MM.1S (cell line): ENCODE measurements around the gene PARP11.
A peak's percentile ranks its signal among the peaks of the same experiment; 100 is the strongest.

Experiments
- DNase-seq: peaks from one replicate; pipeline ENCODE4 v3.0.0-alpha.2; 2015
- H2AFZ ChIP-seq: fragments of 300-600 bp; sonication (generic); 2 replicates; pipeline ENCODE4 v1.6.0; 2016; ENCODE audit warnings: antibody characterized with exemption, low read length
- H3F3A ChIP-seq: fragments of 300-600 bp; sonication (generic); 2 replicates; pipeline ENCODE4 v1.6.1; 2016; ENCODE audit warnings: mild to moderate bottlenecking, antibody characterized with exemption, low read length, moderate library complexity, mixed read lengths; ENCODE audit not compliant: insufficient read depth
- H3K27ac ChIP-seq: fragments of 300-600 bp; sonication (generic); 2 replicates; pipeline ENCODE4 v1.5.1; 2016; ENCODE audit warnings: mild to moderate bottlenecking, low read length
- H3K27me3 ChIP-seq: fragments of 300-600 bp; sonication (generic); replicated peaks from 2 replicates; pipeline ENCODE4 v1.6.0; 2016; ENCODE audit warnings: low read length; ENCODE audit not compliant: insufficient read depth
- H3K36me3 ChIP-seq: fragments of 300-600 bp; sonication (generic); replicated peaks from 2 replicates; pipeline ENCODE4 v1.6.1; 2016; ENCODE audit warnings: mild to moderate bottlenecking, low read length, mixed read lengths; ENCODE audit not compliant: insufficient read depth
- H3K4me1 ChIP-seq: fragments of 300-600 bp; sonication (generic); 2 replicates; pipeline ENCODE4 v1.6.1; 2016; ENCODE audit warnings: low read length, mixed read lengths
- H3K4me2 ChIP-seq: fragments of 300-600 bp; sonication (generic); 2 replicates; pipeline ENCODE4 v1.6.0; 2016; ENCODE audit warnings: low read depth, low read length
- H3K4me3 ChIP-seq: fragments of 300-600 bp; sonication (generic); 2 replicates; pipeline ENCODE4 v1.5.1; 2016; ENCODE audit warnings: low read length, mixed read lengths
- H3K79me2 ChIP-seq: fragments of 300-600 bp; sonication (generic); 2 replicates; pipeline ENCODE4 v1.6.1; 2016; ENCODE audit warnings: mixed run types, low read length, mixed read lengths
- H3K9ac ChIP-seq: fragments of 300-600 bp; sonication (generic); 2 replicates; pipeline ENCODE4 v1.6.1; 2016; ENCODE audit warnings: low read length, mixed read lengths
- H3K9me2 ChIP-seq: fragments of 300-600 bp; sonication (generic); replicated peaks from 2 replicates; pipeline ENCODE4 v1.6.1; 2016; ENCODE audit warnings: mild to moderate bottlenecking, low read length, mixed read lengths; ENCODE audit not compliant: insufficient read depth
- H3K9me3 ChIP-seq: fragments of 300-600 bp; sonication (generic); replicated peaks from 2 replicates; pipeline ENCODE4 v1.6.1; 2016; ENCODE audit warnings: mild to moderate bottlenecking, low read length, mixed read lengths; ENCODE audit not compliant: insufficient read depth
- H4K20me1 ChIP-seq: fragments of 300-600 bp; sonication (generic); 2 replicates; pipeline ENCODE4 v1.6.1; 2016; ENCODE audit warnings: mild to moderate bottlenecking, low read length, moderate library complexity, mixed read lengths; ENCODE audit not compliant: insufficient read depth
- CTCF ChIP-seq: fragments of 300-600 bp; sonication (generic); IDR thresholded peaks from 2 replicates; pipeline ENCODE4 v1.5.1; 2016; ENCODE audit warnings: antibody characterized with exemption, low read length, mixed read lengths
- EZH2 ChIP-seq: fragments of 300-600 bp; sonication (generic); optimal IDR thresholded peaks from 2 replicates; pipeline ENCODE3; 2017; ENCODE audit warnings: low read depth, mild to moderate bottlenecking, antibody characterized with exemption, low read length, mixed read lengths
- EZH2phosphoT487 ChIP-seq: fragments of 300-600 bp; sonication (generic); IDR thresholded peaks from 2 replicates; pipeline ENCODE4 v1.6.1; 2018; ENCODE audit warnings: antibody characterized with exemption, low read length

PARP11 gene

GRCh38 chr12:3902921-3903320 is 29.7 kb upstream of the PARP11 start:
- Histone ChIP-seq H3K36me3 (no peaks in the 10 kb centered on the region), H3K79me2 (no peaks in the 10 kb centered on the region), H3K9ac (no peak overlapping the region), H3F3A (no peaks in the 10 kb centered on the region), H3K27me3 (no peaks in the 10 kb centered on the region), H3K4me1 (no peaks in the 10 kb centered on the region), H3K4me3 (no peak overlapping the region), H3K9me3 (no peaks in the 10 kb centered on the region), H3K4me2 (no peak overlapping the region), H4K20me1 (no peaks in the 10 kb centered on the region), H3K9me2 (no peaks in the 10 kb centered on the region), H3K27ac (no peak overlapping the region), H2AFZ (no peak overlapping the region)
- TF ChIP-seq CTCF (no peak), EZH2phosphoT487 (no peak), EZH2 (no peak)
- no peak for DNase-seq

GRCh38 chr12:3901116-3901515 is 27.9 kb upstream of the PARP11 start:
- Histone ChIP-seq H4K20me1 (no peaks in the 10 kb centered on the region), H2AFZ (no peak overlapping the region), H3K9me2 (no peaks in the 10 kb centered on the region), H3K36me3 (no peaks in the 10 kb centered on the region), H3K79me2 (no peaks in the 10 kb centered on the region), H3K27ac (no peak overlapping the region), H3K9me3 (no peaks in the 10 kb centered on the region), H3K27me3 (no peaks in the 10 kb centered on the region), H3K9ac (no peak overlapping the region), H3K4me1 (no peaks in the 10 kb centered on the region), H3F3A (no peaks in the 10 kb centered on the region), H3K4me3 (no peak overlapping the region), H3K4me2 (no peak overlapping the region)
- no peak for DNase-seq
- no peak for TF ChIP-seq EZH2
- TF ChIP-seq CTCF = peak; percentile 14

GRCh38 chr12:3898756-3899155 is 25.6 kb upstream of the PARP11 start:
- Histone ChIP-seq H3K9me2 (no peaks in the 10 kb centered on the region), H3K27ac (no peak overlapping the region), H4K20me1 (no peaks in the 10 kb centered on the region), H3K79me2 (no peaks in the 10 kb centered on the region), H2AFZ (no peak overlapping the region), H3F3A (no peaks in the 10 kb centered on the region), H3K27me3 (no peaks in the 10 kb centered on the region), H3K36me3 (no peaks in the 10 kb centered on the region), H3K9ac (no peak overlapping the region), H3K4me3 (no peak overlapping the region), H3K4me2 (no peak overlapping the region), H3K9me3 (no peaks in the 10 kb centered on the region), H3K4me1 (no peaks in the 10 kb centered on the region)
- DNase-seq = no peak
- TF ChIP-seq CTCF (no peak), EZH2 (no peak), EZH2phosphoT487 (no peak)
